ENCODE data around the gene NEURL1.

GRCh38 chr10:103580011-103580410 is 86.5 kb downstream of the NEURL1 start:
- TF ChIP-seq CTCF (IDR thresholded peaks at IDR 0.05; ENCODE audit: extremely low read depth in 1 of 2, insufficient read depth in 1 of 2, low read depth in 1 of 2, low read length in 2 of 2) (no peak), POLR2A (IDR thresholded peaks at IDR 0.05; ENCODE audit: low read depth, low read length) (no peak)

Data from endothelial cell of umbilical vein (primary cell).